GM12891 (cell line): ENCODE results near the gene CD1D.

Experiments used
- POLR2A ChIP-seq: IDR thresholded peaks from 2 replicates; pipeline ENCODE4 v1.6.1; 2011; ENCODE audit warnings: low read depth, low read length, control low read depth
- POLR2AphosphoS5 ChIP-seq: IDR thresholded peaks from 2 replicates; pipeline ENCODE4 v1.6.1; 2011; ENCODE audit warnings: low read depth, low read length, control low read depth
- SPI1 ChIP-seq: IDR thresholded peaks from 2 replicates; pipeline ENCODE4 v1.6.1; 2011; ENCODE audit warnings: low read depth, low read length, control low read depth
- TAF1 ChIP-seq: IDR thresholded peaks from 2 replicates; pipeline ENCODE4 v1.6.1; 2011; ENCODE audit warnings: low read depth, low read length, control low read depth

DNA sequence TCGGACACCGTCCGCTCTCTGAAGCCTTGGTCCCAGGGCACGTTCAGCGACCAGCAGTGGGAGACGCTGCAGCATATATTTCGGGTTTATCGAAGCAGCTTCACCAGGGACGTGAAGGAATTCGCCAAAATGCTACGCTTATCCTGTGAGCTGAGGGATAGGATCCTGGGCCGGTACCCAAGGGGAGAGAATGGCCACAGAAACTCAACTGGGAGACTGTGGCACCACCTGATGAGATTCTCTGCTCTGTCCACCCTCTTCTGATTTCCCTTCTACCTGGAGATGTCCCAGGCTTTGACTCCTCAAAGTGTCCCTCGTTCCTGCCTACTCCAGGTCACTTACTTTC is 855 bp downstream of the CD1D start:
- TF ChIP-seq POLR2A: no peak
- TF ChIP-seq TAF1: no peak
- TF ChIP-seq POLR2AphosphoS5: no peak
- TF ChIP-seq SPI1: no peak
